Suprapubic skin (tissue), 4 donors: ENCODE data around the gene FAM200A. TPM values are rescaled to one million over a fixed set of nuclear protein-coding genes. Genes with fewer than 3 reads are reported as not detected.

Experiments
- DNase-seq, 2 donors: peaks; one replicate each; pipeline ENCODE4 v3.0.0-alpha.2; 2019; ENCODE audit warnings: low spot score in 2 of 2
- H3K27ac ChIP-seq: fragments of 200-600 bp; sonication (generic); one replicate; pipeline ENCODE4 v1.5.1; 2019
- H3K27me3 ChIP-seq: fragments of 200-600 bp; sonication (generic); one replicate; pipeline ENCODE4 v1.5.1; 2019
- H3K36me3 ChIP-seq: fragments of 200-600 bp; sonication (generic); one replicate; pipeline ENCODE4 v1.5.1; 2019
- H3K4me1 ChIP-seq: fragments of 200-600 bp; sonication (generic); one replicate; pipeline ENCODE4 v1.5.1; 2019
- H3K4me3 ChIP-seq: fragments of 200-600 bp; sonication (generic); one replicate; pipeline ENCODE4 v1.5.1; 2019; ENCODE audit warnings: mild to moderate bottlenecking
- H3K9me3 ChIP-seq: fragments of 200-600 bp; sonication (generic); one replicate; pipeline ENCODE4 v1.5.1; 2019
- EP300 ChIP-seq: sonication (generic); formaldehyde crosslinking; IDR thresholded peaks from one replicate; pipeline ENCODE4 v1.6.1; 2017; ENCODE audit warnings: antibody characterized with exemption
- POLR2A ChIP-seq, 2 donors: fragments of 450-650 bp; IDR thresholded peaks; one replicate each; pipeline ENCODE4 v1.6.1; 2017; ENCODE audit warnings: antibody characterized with exemption in 2 of 2, mild to moderate bottlenecking in 2 of 2, moderate library complexity in 2 of 2
- POLR2AphosphoS5 ChIP-seq, 3 donors: sonication (generic); formaldehyde crosslinking; IDR thresholded peaks; one replicate each; pipeline ENCODE4 v1.6.1; 2017; ENCODE audit warnings: antibody characterized with exemption in 3 of 3
- WGBS: methylation state at CpG from one replicate; pipeline ENCODE4 v1.1.5; 2018; 5-methylcytosine and 5-hydroxymethylcytosine counted together
- total RNA-seq, 4 donors: library from RNA; depleted of rRNA; stranded (reverse); fragments of >200 nt; gene quantifications; one replicate each; pipeline ENCODE4 v1.1.0, GENCODE V29; 2016
- TF ChIP-seq, protein P1 (sequence below), 2 donors: fragments of 200-600 bp in 1 of 2; fragments of 450-650 bp in 1 of 2; sonication (generic) in 1 of 2; IDR thresholded peaks; one replicate each; pipeline ENCODE4 v1.5.1; 2016 to 2019; ENCODE audit warnings: antibody characterized with exemption in 2 of 2, mild to moderate bottlenecking in 1 of 2, moderate library complexity in 1 of 2

The FAM200A gene
- total RNA-seq, 4 donors from 2014 or later, result 2.7 to 6.9 (median 5.0) TPM

DNA sequence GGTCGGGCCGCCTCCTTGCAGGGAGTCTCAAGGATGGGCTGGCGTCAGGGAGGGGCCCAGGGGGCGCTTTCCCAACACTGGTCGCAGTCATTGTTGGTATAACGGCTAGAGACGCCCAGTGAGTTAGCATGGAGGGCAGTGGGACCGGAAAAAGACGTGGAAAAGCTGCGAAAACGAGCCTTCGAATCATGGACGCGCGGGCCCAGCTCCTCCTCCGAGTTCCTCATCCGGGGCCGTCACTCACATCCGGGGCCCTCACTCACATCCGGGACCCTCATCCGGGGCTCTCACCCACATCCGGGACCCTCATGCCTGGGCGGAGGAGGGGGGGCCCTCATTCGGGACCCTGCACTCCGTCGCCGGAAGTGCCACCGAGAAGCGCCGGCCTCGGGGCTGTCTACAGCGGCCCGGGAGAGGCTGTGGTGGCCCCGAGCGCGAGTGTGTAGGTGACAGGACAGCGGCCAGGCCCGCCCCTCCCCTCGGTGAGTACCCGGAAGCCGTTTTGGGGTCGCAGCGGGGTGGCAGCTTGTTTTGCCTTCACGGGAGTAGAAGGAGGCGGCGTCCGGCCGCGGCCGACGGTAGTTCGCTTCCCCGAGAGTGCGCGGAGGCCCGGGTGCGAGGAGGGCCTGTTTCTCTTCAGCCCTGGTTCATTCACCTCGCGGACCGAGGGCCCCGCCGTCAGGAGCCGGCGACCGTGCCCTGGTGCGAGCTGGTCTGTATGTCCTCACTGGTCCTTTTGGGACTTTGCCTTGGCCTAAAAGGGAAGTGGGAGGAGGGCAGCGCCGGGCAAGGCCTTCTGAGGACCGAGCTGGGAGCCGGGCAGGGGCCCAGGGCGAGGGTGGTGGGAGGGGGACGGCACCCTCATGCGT, 6.6 kb upstream of the FAM200A start, which contains the start of gene ZNF655:
TSS of gene ZNF655 (plus strand) at position 337 of the 869 bp plus-strand sequence. CDS start 1,918 bp downstream, outside the sequence.
- Histone ChIP-seq H3K4me1 (peaks cover 52% of the 10 kb centered on the region), H3K27me3 (no peaks in the 10 kb centered on the region), H3K27ac (peak within 1 kb of the TSS; percentile 98), H3K36me3 (peaks cover 32% of the 10 kb centered on the region), H3K4me3 (peak within 1 kb of the TSS; percentile 85), H3K9me3 (no peaks in the 10 kb centered on the region)
- TF ChIP-seq POLR2AphosphoS5 (IDR thresholded peaks at IDR 0.05) (peak in 2 of 3 donors; percentile 6 to 10), POLR2A (IDR thresholded peaks at IDR 0.05) (peak in 1 of 2 donors; percentile 82), EP300 (no peak)
- TF ChIP-seq, protein P1, sequence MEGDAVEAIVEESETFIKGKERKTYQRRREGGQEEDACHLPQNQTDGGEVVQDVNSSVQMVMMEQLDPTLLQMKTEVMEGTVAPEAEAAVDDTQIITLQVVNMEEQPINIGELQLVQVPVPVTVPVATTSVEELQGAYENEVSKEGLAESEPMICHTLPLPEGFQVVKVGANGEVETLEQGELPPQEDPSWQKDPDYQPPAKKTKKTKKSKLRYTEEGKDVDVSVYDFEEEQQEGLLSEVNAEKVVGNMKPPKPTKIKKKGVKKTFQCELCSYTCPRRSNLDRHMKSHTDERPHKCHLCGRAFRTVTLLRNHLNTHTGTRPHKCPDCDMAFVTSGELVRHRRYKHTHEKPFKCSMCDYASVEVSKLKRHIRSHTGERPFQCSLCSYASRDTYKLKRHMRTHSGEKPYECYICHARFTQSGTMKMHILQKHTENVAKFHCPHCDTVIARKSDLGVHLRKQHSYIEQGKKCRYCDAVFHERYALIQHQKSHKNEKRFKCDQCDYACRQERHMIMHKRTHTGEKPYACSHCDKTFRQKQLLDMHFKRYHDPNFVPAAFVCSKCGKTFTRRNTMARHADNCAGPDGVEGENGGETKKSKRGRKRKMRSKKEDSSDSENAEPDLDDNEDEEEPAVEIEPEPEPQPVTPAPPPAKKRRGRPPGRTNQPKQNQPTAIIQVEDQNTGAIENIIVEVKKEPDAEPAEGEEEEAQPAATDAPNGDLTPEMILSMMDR (IDR thresholded peaks at IDR 0.05), result no peak
- WGBS, result 0% methylated on average over 28 of the region's 73 CpGs
- DNase-seq, result peak; percentile 96 to 97

DNA sequence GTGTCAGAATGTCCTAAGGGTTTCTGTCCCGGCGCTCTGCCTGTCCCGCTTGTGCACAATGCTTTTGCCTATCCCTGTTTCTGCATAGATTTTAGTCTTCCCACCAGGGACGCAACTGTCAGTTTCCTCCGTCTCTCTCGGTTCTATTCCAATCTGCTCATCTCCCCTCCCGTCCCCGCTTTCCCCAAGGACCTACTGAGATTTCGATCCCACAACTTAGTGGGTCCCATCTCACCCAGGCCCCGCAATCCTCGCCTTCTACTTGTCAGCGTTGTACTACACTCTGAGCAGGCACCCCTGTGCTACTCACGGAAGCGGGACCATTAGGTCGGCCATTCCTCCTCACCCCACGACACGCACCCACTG, 6.0 kb upstream of the FAM200A start:
- TF ChIP-seq POLR2AphosphoS5 (IDR thresholded peaks at IDR 0.05) (peak in 1 of 3 donors; percentile 36), EP300 (no peak)
- Histone ChIP-seq H3K27ac (peak overlapping the region; percentile 98), H3K9me3 (no peaks in the 10 kb centered on the region), H3K27me3 (no peaks in the 10 kb centered on the region), H3K36me3 (peaks cover 25% of the 10 kb centered on the region), H3K4me3 (peak overlapping the region; percentile 85), H3K4me1 (peaks cover 46% of the 10 kb centered on the region)
- no peak for DNase-seq
- WGBS, result 2% methylated on average over 17 of the region's 17 CpGs

DNA sequence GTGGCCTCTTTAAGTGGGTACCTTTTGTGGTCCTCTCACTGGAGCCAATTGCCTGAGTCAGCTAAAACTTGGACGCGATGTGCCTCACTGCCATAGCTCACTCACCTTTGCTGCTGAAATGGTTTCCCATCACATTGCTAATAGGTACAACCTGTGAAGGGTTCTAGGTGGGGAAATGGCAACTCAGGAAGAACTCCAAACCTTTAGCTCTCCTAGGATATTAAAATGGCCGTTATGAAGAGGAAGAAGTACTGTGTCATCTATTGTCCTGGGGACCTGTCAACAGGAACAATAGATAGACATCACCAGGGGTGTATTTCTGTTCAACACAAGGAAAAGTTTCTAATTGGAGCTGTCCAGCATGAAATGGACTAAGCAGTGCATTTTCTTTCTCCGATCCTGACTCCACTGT, 5.3 kb upstream of the FAM200A start:
- Histone ChIP-seq H3K36me3 (peaks cover 20% of the 10 kb centered on the region), H3K4me3 (peak overlapping the region; percentile 85), H3K4me1 (peaks cover 44% of the 10 kb centered on the region), H3K27ac (peak overlapping the region; percentile 98), H3K9me3 (no peaks in the 10 kb centered on the region), H3K27me3 (no peaks in the 10 kb centered on the region)
- no peak for TF ChIP-seq POLR2AphosphoS5 (IDR thresholded peaks at IDR 0.05)
- TF ChIP-seq, protein P1 (IDR thresholded peaks at IDR 0.05), result no peak
- TF ChIP-seq EP300, result no peak
- no peak for TF ChIP-seq POLR2A (IDR thresholded peaks at IDR 0.05)
- 76% methylated on average over 4 of the region's 4 CpGs for WGBS
- DNase-seq, result no peak

DNA sequence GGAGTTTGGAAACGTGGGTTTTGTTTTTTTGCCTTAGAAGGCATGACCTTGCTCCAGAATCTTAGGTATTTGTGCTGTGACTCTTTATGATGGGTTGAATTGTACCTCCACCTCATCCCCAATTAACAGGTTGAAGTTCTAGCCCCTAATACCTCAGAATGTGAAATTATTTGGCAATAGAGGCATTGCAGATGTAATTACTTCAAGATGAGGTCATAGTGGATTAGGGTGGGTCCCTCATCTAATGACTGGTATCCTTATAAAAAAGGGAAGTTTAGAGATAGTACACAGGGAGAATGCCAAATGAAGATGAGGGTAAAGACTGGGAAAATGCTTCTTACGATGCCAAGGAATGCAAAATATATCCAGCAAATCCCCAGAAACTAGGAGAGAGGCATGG, 3.0 kb upstream of the FAM200A start:
- Histone ChIP-seq H3K36me3 (peaks cover 3% of the 10 kb centered on the region), H3K27me3 (no peaks in the 10 kb centered on the region), H3K9me3 (no peaks in the 10 kb centered on the region), H3K27ac (no peak overlapping the region), H3K4me1 (peaks cover 34% of the 10 kb centered on the region), H3K4me3 (no peak overlapping the region)
- 62% methylated on average over 2 of the region's 2 CpGs for WGBS
- no peak for DNase-seq
- TF ChIP-seq POLR2A (IDR thresholded peaks at IDR 0.05) (no peak), EP300 (no peak), POLR2AphosphoS5 (IDR thresholded peaks at IDR 0.05) (no peak)
- TF ChIP-seq, protein P1 (IDR thresholded peaks at IDR 0.05), result no peak

DNA sequence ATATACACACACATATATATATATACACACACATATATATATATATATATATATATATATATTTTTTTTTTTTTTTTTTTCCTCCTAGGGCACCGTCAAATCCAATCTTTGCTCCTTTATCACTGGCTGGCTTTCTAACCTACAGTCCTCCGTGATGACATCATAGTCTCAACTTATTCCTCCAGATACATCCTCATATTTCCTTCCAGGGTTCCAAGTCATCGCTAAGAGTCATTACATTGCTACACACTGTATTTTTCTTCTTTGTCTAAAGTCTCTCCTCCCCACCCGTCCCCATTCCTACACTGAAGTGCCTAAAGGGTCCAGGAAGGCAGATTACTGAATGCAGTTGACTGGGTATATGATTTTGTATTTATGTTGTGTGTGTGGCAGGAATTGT, 1.1 kb upstream of the FAM200A start:
- peaks cover 27% of the 10 kb centered on the region for H3K4me1 ChIP-seq
- TF ChIP-seq EP300 (no peak), POLR2AphosphoS5 (IDR thresholded peaks at IDR 0.05) (no peak), POLR2A (IDR thresholded peaks at IDR 0.05) (no peak)
- TF ChIP-seq, protein P1 (IDR thresholded peaks at IDR 0.05), result no peak
- 93% methylated on average over 4 of the region's 4 CpGs for WGBS
- H3K36me3 ChIP-seq, result peaks cover 9% of the 10 kb centered on the region
- no peaks in the 10 kb centered on the region for H3K9me3 ChIP-seq
- DNase-seq, result no peak
- no peak overlapping the region for H3K4me3 ChIP-seq
- no peaks in the 10 kb centered on the region for H3K27me3 ChIP-seq
- H3K27ac ChIP-seq, result no peak overlapping the region
